Prostate gland (tissue), 2 donors: ENCODE data around the gene PP2D1.

Experiments
- CTCF ChIP-seq, 4 experiments: fragments of 200-600 bp in 2 of 4; fragments of 450-650 bp in 2 of 4; sonication (generic) in 2 of 4; IDR thresholded peaks; 1 replicate in 3 of 4; 2 replicates in 1 of 4; pipeline ENCODE4 v1.5.1; 2016 to 2019; ENCODE audit warnings: antibody characterized with exemption in 4 of 4, mild to moderate bottlenecking in 2 of 4, moderate library complexity in 2 of 4
- POLR2A ChIP-seq: fragments of 450-650 bp; IDR thresholded peaks from one replicate; pipeline ENCODE4 v1.6.1; 2016; ENCODE audit warnings: antibody characterized with exemption, mild to moderate bottlenecking
- POLR2AphosphoS5 ChIP-seq: sonication (generic); formaldehyde crosslinking; IDR thresholded peaks from one replicate; pipeline ENCODE4 v1.6.1; 2017; ENCODE audit warnings: antibody characterized with exemption

- TF ChIP-seq CTCF (IDR thresholded peaks at IDR 0.05) = no peak
- TF ChIP-seq POLR2A = no peak
- no peak for TF ChIP-seq POLR2AphosphoS5
Measured at GRCh38 chr3:19967208-19967607, 44.9 kb downstream of the PP2D1 start.
